GM12878 (cell line): Measurements from ENCODE around the gene FHOD3. TPM values are rescaled to one million over a fixed set of nuclear protein-coding genes. Genes with fewer than 3 reads are reported as not detected.

ENCODE experiments used
- ATAC-seq: fragments of 200-7000 bp; cut with Tn5 transposase; 3 replicates; pipeline ENCODE4 v1.9.1; 2020; ENCODE audit warnings: mild to moderate bottlenecking, moderate library complexity
- BruUV-seq: library from RNA; stranded (reverse); fragments of 400-500 nt; replicated peaks from 2 replicates; lab custom pipeline; 2021; lab: Mats Ljungman, UMichigan
- CTCF ChIA-PET: fragments of 300-600 bp; sonication (Branson Sonifier 250); formaldehyde crosslinking; extraction: SDS; loops from one replicate; lab custom pipeline; 2021; ENCODE audit warnings: inconsistent platforms; lab: Yijun Ruan, JAX
- POLR2A ChIA-PET: fragments of 350-600 bp; formaldehyde crosslinking; extraction: SDS; loops from one replicate; lab custom pipeline; 2021; ENCODE audit warnings: inconsistent platforms; lab: Charles Lee
- RAD21 ChIA-PET: fragments of 300-600 bp; sonication (Branson Sonifier 250); formaldehyde crosslinking; loops from one replicate; lab custom pipeline; 2023; ENCODE audit warnings: antibody characterized with exemption; ENCODE audit not compliant: unreplicated experiment; lab: Charles Lee
- SMC1A ChIA-PET: fragments of 300-600 bp; sonication (Branson Sonifier 250); formaldehyde crosslinking; loops from one replicate; lab custom pipeline; 2023; ENCODE audit not compliant: unreplicated experiment, uncharacterized antibody; lab: Charles Lee
- DNase-seq: peaks from one replicate; pipeline ENCODE4 v3.0.0-alpha.2; 2011; ENCODE audit warnings: low read depth, low spot score
- FAIRE-seq: peaks from 3 replicates; lab custom pipeline; 2011; peaks lifted over from hg19 to GRCh38; lab: Jason Lieb, UNC
- H2AFZ ChIP-seq: 2 replicates; pipeline ENCODE4 v1.6.0; 2011; ENCODE audit warnings: low read depth, low read length, control low read depth; ENCODE audit not compliant: control insufficient read depth
- H3K27ac ChIP-seq: 2 replicates; pipeline ENCODE4 v1.5.1; 2011; ENCODE audit warnings: control low read depth; ENCODE audit not compliant: control insufficient read depth, insufficient read depth
- H3K27me3 ChIP-seq, 2 experiments: replicated peaks in 1 of 2; 2 replicates each; pipeline versions ENCODE4 v1.6.0 to v1.6.1; 2011; ENCODE audit warnings: low read length in 1 of 2; ENCODE audit not compliant: control insufficient read depth in 2 of 2, insufficient read depth in 2 of 2
- H3K36me3 ChIP-seq, 2 experiments: 2 replicates each; pipeline ENCODE4 v1.5.1; 2011; ENCODE audit warnings: low read length in 1 of 2; ENCODE audit not compliant: control insufficient read depth in 2 of 2, insufficient read depth in 2 of 2
- H3K4me1 ChIP-seq: 2 replicates; pipeline ENCODE4 v1.6.1; 2011; ENCODE audit warnings: mild to moderate bottlenecking, low read length, moderate library complexity, mixed read lengths; ENCODE audit not compliant: control insufficient read depth, insufficient read depth
- H3K4me2 ChIP-seq: 2 replicates; pipeline ENCODE4 v1.6.0; 2011; ENCODE audit warnings: control low read depth; ENCODE audit not compliant: control insufficient read depth, insufficient read depth
- H3K4me3 ChIP-seq: fragments of 200-600 bp; sonication (generic); 2 replicates; pipeline ENCODE4 v1.5.1; 2016
- H3K79me2 ChIP-seq: 2 replicates; pipeline ENCODE4 v1.6.0; 2011; ENCODE audit warnings: low read length; ENCODE audit not compliant: control insufficient read depth, insufficient read depth
- H3K9ac ChIP-seq: 2 replicates; pipeline ENCODE4 v1.8.0; 2011; ENCODE audit warnings: low read length, control low read depth, mixed read lengths; ENCODE audit not compliant: control insufficient read depth, insufficient read depth
- H3K9me3 ChIP-seq: replicated peaks from 3 replicates; pipeline ENCODE4 v1.5.1; 2011; ENCODE audit warnings: mild to moderate bottlenecking, low read length; ENCODE audit not compliant: control insufficient read depth, insufficient read depth
- H4K20me1 ChIP-seq: 2 replicates; pipeline ENCODE4 v1.6.0; 2011; ENCODE audit not compliant: control insufficient read depth, insufficient read depth
- CBFB ChIP-seq: IDR thresholded peaks from 2 replicates; pipeline ENCODE4 v1.6.1; 2016; ENCODE audit warnings: antibody characterized with exemption, low read depth
- CREM ChIP-seq: IDR thresholded peaks from 2 replicates; pipeline ENCODE4 v1.6.1; 2014; ENCODE audit warnings: antibody characterized with exemption, low read depth
- FOS ChIP-seq: IDR thresholded peaks from 3 replicates; pipeline ENCODE4 v1.6.1; 2011; ENCODE audit warnings: borderline replicate concordance; ENCODE audit not compliant: insufficient read length; ENCODE audit errors: extremely low read depth
- IKZF1 ChIP-seq: fragments of 450-650 bp; conservative IDR thresholded peaks from 2 replicates; pipeline ENCODE4 v1.6.1; 2017; ENCODE audit warnings: antibody characterized with exemption, mild to moderate bottlenecking
- KDM1A ChIP-seq: fragments of 200-600 bp; sonication (generic); IDR thresholded peaks from 2 replicates; pipeline ENCODE4 v1.6.1; 2016; ENCODE audit warnings: borderline replicate concordance
- NFIC ChIP-seq: IDR thresholded peaks from 2 replicates; pipeline ENCODE4 v1.6.1; 2012; ENCODE audit warnings: low read depth, mild to moderate bottlenecking, inconsistent platforms, low read length, moderate library complexity
- NRF1 ChIP-seq: conservative IDR thresholded peaks from 2 replicates; pipeline ENCODE4 v1.6.1; 2011; ENCODE audit warnings: mild to moderate bottlenecking, low read depth, low read length, improper control_type of control experiment
- PKNOX1 ChIP-seq: fragments of 450-650 bp; IDR thresholded peaks from 2 replicates; pipeline ENCODE4 v1.6.1; 2016; ENCODE audit warnings: mild to moderate bottlenecking
- PML ChIP-seq: IDR thresholded peaks from 2 replicates; pipeline ENCODE4 v1.6.1; 2012; ENCODE audit warnings: low read length, inconsistent platforms
- RCOR1 ChIP-seq: conservative IDR thresholded peaks from 2 replicates; pipeline ENCODE4 v1.6.1; 2012; ENCODE audit warnings: low read depth, low read length, improper control_type of control experiment
- RELB ChIP-seq: fragments of 450-650 bp; IDR thresholded peaks from 2 replicates; pipeline ENCODE4 v1.6.1; 2017; ENCODE audit warnings: low read depth, mild to moderate bottlenecking, moderate library complexity
- SRF ChIP-seq, 2 experiments: IDR thresholded peaks; 2 replicates each; pipeline ENCODE4 v1.6.1; 2011; ENCODE audit warnings: low read depth in 2 of 2, low read length in 2 of 2, mild to moderate bottlenecking in 1 of 2, moderate library complexity in 1 of 2
- STAT3 ChIP-seq: IDR thresholded peaks from 2 replicates; pipeline ENCODE4 v1.6.1; 2011; ENCODE audit warnings: low read depth, low read length, improper control_type of control experiment
- ZNF24 ChIP-seq: fragments of 450-650 bp; IDR thresholded peaks from 2 replicates; pipeline ENCODE4 v1.6.1; 2017; ENCODE audit warnings: antibody characterized with exemption, mild to moderate bottlenecking
- ZZZ3 ChIP-seq: IDR thresholded peaks from 2 replicates; pipeline ENCODE4 v1.6.1; 2011; ENCODE audit warnings: low read depth; ENCODE audit not compliant: control insufficient read depth, insufficient read length
- WGBS: methylation state at CpG from one replicate; pipeline ENCODE4 v1.1.6; 2016; ENCODE audit warnings: low lambda C conversion rate; ENCODE audit not compliant: insufficient replicate concordance, insufficient coverage; ENCODE audit errors: missing lambda C conversion rate; 5-methylcytosine and 5-hydroxymethylcytosine counted together
- in situ Hi-C: fragments of 300-500 bp; cut with MboI; formaldehyde crosslinking; loops from 9 replicates; pipeline ENCODE4 v1.14.3; 2018; ENCODE audit warnings: mixed read lengths
- intact Hi-C: fragments of 100-400 bp; cut with micrococcal nuclease; formaldehyde crosslinking; loops from one replicate; pipeline ENCODE4 v1.14.2; 2022; ENCODE audit not compliant: unreplicated experiment
- polyA plus RNA-seq, 11 experiments: library from polyadenylated mRNA; depleted of rRNA in 4 of 11; unstranded in 6 of 11; stranded (reverse) in 5 of 11; fragments of >200 nt; fragmentation: Nextera tagmentation in 4 of 11; fragmentation: Illumina TruSeq in 1 of 11; extraction: Ambion mirVana in 4 of 11; extraction: Trizol in 1 of 11; gene quantifications; 1 replicate in 1 of 11; 2 replicates in 10 of 11; pipeline versions ENCODE4 v1.2.1 to v1.2.3, GENCODE V29; 2011 to 2016; ENCODE audit warnings: inconsistent platforms in 2 of 11, missing spikeins in 2 of 11, low read depth in 1 of 11
- total RNA-seq, 4 experiments: library from RNA; depleted of rRNA in 3 of 4; stranded (reverse); fragments of >200 nt in 3 of 4; fragmentation: Illumina TruSeq in 1 of 4; extraction: Trizol in 1 of 4; gene quantifications; 2 replicates each; pipeline versions ENCODE4 v1.2.1 to v1.2.3, GENCODE V29; 2013 to 2021

FHOD3 gene
- total and polyA plus RNA-seq, 10 of the 15 experiments (the other 5 are each of a cell fraction or from before 2014, with no cell fraction given): 0.77 to 26.7 (median 10.4) TPM

- ATAC-seq (peak; percentile 41), FAIRE-seq (no peak), DNase-seq (no peak)
- no peaks in the 10 kb centered on the region for H4K20me1 ChIP-seq
- no peaks in the 10 kb centered on the region for H3K79me2 ChIP-seq
- SMC1A ChIA-PET: interaction anchor here (0.7 to 2.3 kb wide), 13 partner anchors 11 to 352 kb away, joined by 3 to 17 read pairs (median 4); no protein-coding TSS in a partner anchor
- no peaks in the 10 kb centered on the region for H3K9me3 ChIP-seq
- no peak overlapping the region for H3K9ac ChIP-seq
- CTCF ChIA-PET: interaction anchor here (1.0 to 2.0 kb wide), 7 partner anchors 9 to 113 kb away, joined by 3 to 11 read pairs (median 7); no protein-coding TSS in a partner anchor
- RAD21 ChIA-PET: interaction anchor here (0.7 to 3.6 kb wide), 10 partner anchors 14 to 161 kb away, joined by 3 to 21 read pairs (median 4); no protein-coding TSS in a partner anchor
- no peaks in the 10 kb centered on the region; a peak in 1 of 4 replicates for H3K36me3 ChIP-seq
- H3K4me1 ChIP-seq: no peaks in the 10 kb centered on the region
- no peak overlapping the region for H3K27ac ChIP-seq
- BruUV-seq: no TSS peak
- H2AFZ ChIP-seq: no peak overlapping the region
- POLR2A ChIA-PET: interaction anchor here (0.6 to 1.8 kb wide), 11 partner anchors 13 to 37 kb away, joined by 3 to 7 read pairs (median 4); no protein-coding TSS in a partner anchor
- H3K27me3 ChIP-seq: no peaks in the 10 kb centered on the region
- no peak overlapping the region for H3K4me2 ChIP-seq
- TF ChIP-seq NRF1: no peak
- peak; percentile 36; the same call in 1 of the 2 replicates for TF ChIP-seq PKNOX1
- WGBS: 64% methylated on average over 4 of the region's 4 CpGs
- intact Hi-C loops: loop anchor here (10.0 kb wide), 1 partner anchor 64 kb away; no protein-coding TSS in a partner anchor
- no peak overlapping the region for H3K4me3 ChIP-seq
- in situ Hi-C loops: no loop called here
These were observed 161.7 kb downstream of the FHOD3 start for GRCh38 chr18:36459203-36459602.

GRCh38 chr18:36459786-36460185, 162.3 kb downstream of the FHOD3 start:
- DNase-seq: no peak
- RAD21 ChIA-PET: interaction anchor here (0.8 to 3.6 kb wide), 8 partner anchors 13 to 161 kb away, joined by 3 to 21 read pairs (median 4); no protein-coding TSS in a partner anchor
- FAIRE-seq: no peak
- no peaks in the 10 kb centered on the region for H3K79me2 ChIP-seq
- H3K9me3 ChIP-seq: no peaks in the 10 kb centered on the region
- H3K4me3 ChIP-seq: no peak overlapping the region
- no peak overlapping the region for H2AFZ ChIP-seq
- intact Hi-C loops: loop anchor here (10.0 kb wide), 1 partner anchor 65 kb away; no protein-coding TSS in a partner anchor
- ATAC-seq: no peak
- H3K27me3 ChIP-seq: no peaks in the 10 kb centered on the region
- BruUV-seq: no TSS peak
- in situ Hi-C loops: no loop called here
- no peak overlapping the region for H3K9ac ChIP-seq
- no peak overlapping the region for H3K27ac ChIP-seq
- H3K4me2 ChIP-seq: no peak overlapping the region
- CTCF ChIA-PET: interaction anchor here (1.0 to 2.0 kb wide), 7 partner anchors 9 to 112 kb away, joined by 3 to 11 read pairs (median 7); no protein-coding TSS in a partner anchor
- H4K20me1 ChIP-seq: no peaks in the 10 kb centered on the region
- no peaks in the 10 kb centered on the region for H3K4me1 ChIP-seq
- H3K36me3 ChIP-seq: no peaks in the 10 kb centered on the region; a peak in 1 of 4 replicates
- 30% methylated on average over 3 of the region's 3 CpGs for WGBS
- POLR2A ChIA-PET: interaction anchor here (0.6 to 1.8 kb wide), 10 partner anchors 13 to 38 kb away, joined by 3 to 7 read pairs (median 4); no protein-coding TSS in a partner anchor
- SMC1A ChIA-PET: interaction anchor here (0.6 to 2.3 kb wide), 11 partner anchors 11 to 1112 kb away, joined by 3 to 17 read pairs (median 4); no protein-coding TSS in a partner anchor
- TF ChIP-seq RCOR1: no peak
- no peak for TF ChIP-seq STAT3
- TF ChIP-seq ZNF24: no peak
- TF ChIP-seq SRF (IDR thresholded peaks at IDR 0.05; ENCODE audit: low read depth in 2 of 2, low read length in 2 of 2): no peak
- TF ChIP-seq IKZF1: no peak
- TF ChIP-seq CREM: no peak
- no peak for TF ChIP-seq ZZZ3
- no peak for TF ChIP-seq RELB
- no peak for TF ChIP-seq FOS
- TF ChIP-seq NFIC: no peak
- no peak for TF ChIP-seq PML
- no peak for TF ChIP-seq CBFB
- no peak for TF ChIP-seq KDM1A
